HG03103 (cell line): ENCODE measurements around the gene TRAK1.
"Not testable (repeated sequence)": the region's sequence is repeated elsewhere in the genome, so short reads cannot be mapped to it uniquely, and the experiment has no call there.

Experiments
- ATAC-seq: cut with Tn5 transposase; IDR thresholded peaks from one replicate; pipeline ENCODE4 v1.9.1; 2021; ENCODE audit warnings: low read depth; ENCODE audit not compliant: unreplicated experiment

The TRAK1 gene

DNA sequence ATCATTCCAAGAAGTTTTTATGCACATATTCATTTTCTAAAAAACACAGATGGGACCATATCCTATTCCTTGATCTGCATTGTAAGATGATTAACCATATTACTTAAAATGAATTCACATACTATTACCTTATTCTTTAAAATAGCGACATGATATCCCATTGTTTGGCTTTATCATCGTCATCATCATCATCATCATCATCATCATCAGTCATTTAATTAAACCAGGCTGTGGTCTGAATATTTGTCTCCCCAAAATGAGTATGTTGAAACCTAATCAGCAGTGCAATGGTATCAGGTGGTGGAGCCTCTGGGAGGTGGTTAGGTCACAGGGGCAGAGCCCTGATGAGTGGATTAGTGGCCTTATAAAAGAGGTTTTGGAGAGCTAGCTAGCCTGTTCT, 4.4 kb downstream of the TRAK1 start:
- no peak for ATAC-seq

DNA sequence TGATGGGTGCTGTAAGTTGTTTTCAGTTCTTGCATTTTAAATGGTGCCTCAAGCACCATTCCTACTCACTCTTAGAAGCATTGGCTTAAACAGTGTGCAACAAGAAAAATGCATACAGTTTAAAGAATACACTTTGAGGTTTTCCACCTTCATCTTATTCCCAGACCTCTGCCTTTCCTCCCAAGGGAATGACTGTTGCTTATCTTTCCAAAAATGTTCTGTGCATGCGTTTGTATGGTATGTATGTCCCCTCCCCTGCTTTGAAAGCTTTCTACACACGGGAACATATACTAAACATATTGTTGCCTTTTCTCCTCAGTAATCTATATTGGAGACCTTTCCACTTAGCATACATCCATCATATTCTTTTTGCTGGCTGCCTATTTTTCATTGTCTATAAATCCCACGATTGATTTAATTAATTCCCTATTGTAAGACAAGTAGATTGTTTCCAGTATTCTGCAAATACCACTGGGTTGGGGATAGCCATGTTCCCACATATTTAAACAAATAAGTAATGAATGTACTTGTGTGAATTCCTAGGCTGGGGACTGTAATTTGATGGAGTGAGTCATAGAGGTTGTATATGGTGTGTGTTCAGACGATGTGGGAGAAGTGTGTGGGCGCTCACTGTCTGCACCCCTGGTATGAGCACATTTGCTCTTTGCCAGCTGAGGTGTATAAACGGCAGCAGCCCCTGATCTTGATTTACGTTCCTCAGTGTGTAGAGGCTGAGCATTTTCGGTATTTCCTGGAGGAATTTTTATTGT, 5.8 kb downstream of the TRAK1 start:
- no peak for ATAC-seq

DNA sequence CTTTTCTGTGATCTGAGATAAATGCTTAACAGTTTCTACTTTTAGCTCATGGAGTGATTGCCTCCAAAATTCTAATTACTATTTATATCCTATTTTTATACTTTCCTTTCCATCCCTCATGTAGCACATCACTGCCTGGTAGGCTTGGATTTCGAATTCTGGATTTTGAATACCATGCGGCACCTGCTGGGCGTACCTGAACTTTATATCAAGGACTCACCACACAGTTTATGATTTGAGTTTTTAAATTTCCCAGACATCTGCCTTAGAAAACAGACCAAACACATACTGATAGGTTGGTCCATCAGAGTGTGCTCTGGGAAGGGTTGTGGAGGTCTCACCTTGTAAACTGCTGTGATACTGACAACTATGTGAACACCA, 6.4 kb downstream of the TRAK1 start:
- ATAC-seq: no peak

DNA sequence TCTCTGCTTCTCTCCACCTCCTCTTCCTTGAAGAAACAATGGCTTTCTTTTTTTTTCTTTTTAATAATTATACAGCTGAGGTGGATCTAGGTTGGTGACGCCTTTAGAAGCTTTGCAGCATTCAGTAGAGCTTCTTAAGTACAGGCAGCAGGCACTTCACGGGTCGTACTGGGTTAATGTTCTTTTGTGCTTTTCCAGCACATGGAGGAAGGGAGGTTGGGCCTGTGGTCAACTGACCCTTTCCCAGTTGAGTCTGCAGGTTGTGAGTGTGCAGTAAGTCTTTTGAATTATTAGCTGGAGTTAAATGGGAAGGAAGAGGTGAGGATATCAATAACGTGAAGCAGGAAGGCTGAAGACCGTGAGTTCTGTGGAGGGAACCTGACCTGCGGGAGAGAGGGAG, 7.0 kb downstream of the TRAK1 start:
- no peak for ATAC-seq

DNA sequence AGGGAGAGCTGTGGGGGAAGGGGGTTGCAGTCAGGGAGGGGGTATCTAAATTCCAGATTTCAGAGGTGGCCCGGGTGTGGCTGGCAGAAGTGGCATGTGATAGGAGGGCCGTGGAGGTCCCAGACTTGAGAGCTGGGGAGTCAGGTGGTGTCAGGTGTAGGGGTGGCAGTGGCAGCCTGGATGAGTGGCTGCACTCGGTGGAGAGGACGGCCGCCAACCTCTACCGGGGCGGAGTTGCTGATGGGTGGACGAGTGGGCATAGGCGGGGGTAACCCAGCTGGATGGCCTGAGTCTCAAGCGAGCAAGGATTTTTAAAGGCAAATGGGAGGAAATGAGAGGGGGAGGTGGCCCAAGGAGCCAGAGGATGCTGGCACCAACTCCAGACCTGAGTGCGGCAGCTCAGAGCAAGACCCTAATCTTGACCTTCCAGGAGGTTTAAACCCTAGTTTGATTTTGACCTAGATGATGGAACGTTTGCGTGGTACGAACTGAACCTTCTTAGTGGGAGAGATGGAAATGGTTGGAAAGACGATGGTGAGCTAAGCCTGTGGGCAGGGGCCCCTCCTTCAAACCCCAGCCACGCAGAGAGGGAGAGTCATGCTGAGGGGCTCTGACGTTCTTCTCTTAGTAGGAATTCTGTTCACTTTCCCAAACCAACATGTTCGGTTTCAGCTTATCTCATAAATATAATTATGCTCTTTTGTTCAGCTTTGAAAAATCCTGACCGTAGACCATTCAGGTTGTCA, 8.0 kb downstream of the TRAK1 start:
- ATAC-seq: no peak

DNA sequence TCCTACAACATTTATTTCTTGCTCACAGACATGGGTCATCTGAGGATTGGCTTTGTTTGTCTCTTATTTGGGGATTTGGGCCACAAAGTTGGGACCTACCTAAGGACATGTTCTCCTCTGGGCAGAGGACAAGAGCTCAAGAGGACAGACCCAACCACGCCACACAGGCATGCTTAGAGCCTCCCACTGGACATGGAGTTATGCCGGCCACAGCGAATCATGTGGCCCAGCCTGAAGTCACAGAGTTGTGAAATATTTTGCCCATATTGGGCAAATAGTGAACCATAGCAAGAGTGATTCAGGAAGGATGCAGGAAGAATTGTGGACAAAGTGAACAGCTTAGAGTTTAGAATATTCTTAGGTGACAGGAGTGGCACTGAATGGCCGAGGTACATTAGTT, 9.9 kb downstream of the TRAK1 start:
- no peak for ATAC-seq

DNA sequence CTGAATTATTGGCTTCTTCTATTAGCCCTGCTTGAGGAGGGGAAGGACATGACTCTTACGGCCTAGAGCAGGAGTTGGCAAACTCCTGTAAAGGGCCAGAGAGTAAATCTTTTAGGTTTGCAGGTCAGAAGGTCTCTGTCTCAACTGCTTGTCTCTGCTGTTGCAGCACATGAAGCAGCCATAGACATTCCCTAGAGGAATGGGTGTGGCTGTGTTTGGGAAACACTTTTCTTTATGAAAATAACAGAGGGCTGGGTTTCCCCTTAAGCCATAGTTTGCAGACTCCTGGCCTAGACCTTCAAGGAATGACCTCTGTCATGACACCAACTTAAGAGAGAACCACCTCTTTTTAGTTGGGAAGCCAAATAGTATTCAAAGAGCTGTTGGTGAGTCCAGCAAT, 10.3 kb downstream of the TRAK1 start:
- no peak for ATAC-seq

DNA sequence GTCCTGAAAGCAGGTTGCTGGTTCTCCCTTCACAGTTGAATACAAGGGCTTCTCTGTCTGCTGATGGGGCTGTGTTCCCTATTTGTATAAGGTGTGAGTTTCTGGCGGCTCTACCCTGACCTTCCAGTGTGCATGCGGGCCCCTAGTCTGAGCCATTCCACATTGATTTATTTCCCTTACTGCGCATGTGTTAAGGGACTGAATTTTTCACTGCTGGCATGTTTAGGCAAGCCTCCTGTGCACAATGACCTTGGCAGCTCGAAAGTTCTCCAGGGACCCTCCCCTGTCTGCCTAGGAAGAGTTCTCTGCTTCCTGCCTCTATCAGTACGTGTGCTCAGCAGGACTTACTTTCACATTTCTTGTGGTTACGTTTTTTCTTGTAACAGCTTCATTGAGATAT, 11.4 kb downstream of the TRAK1 start:
- ATAC-seq: no peak

DNA sequence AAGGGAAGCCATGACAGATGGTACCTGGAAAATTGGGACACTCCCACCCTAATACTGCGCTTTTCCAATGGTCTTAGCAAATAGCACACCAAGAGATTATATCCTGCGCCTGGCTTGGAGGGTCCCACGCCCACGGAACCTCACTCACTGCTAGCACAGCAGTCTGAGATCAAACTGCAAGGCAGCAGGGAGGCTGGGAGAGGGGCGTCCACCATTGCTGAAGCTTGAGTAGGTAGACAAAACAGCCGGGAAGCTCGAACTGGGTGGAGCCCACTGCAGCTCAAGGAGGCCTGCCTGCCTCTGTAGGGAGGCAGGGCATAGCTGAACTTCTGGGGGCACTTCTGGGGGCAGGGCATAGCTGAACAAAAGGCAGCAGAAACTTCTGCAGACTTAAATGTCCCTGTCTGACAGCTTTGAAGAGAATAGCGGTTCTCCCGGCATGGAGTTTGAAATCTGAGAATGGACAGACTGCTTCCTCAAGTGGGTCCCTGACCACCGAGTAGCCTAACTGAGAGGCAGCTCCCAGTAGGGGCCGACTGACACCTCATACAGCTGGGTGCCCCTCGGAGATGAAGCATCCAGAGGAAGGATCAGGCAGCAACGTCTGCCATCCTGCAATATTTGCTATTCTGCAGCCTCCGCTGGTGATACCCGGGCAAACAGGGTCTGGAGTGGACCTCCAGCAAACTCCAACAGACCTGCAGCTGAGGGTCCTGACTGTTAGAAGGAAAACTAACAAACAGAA, 12.9 kb downstream of the TRAK1 start:
- ATAC-seq: not testable (repeated sequence)

DNA sequence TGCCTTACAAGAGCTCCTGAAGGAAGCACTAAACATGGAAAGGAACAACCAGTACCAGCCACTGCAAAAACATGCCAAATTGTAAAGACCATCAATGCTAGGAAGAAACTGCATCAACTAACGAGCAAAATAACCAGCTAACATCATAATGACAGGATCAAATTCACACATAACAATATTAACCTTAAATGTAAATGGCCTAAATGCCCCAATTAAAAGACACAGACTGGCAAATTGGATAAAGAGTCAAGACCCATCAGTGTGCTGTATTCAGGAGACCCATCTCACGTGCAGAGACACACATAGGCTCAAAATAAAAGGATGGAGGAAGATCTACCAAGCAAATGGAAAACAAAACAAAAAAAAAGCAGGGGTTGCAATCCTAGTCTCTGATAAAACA, 14.8 kb downstream of the TRAK1 start:
- not testable (repeated sequence) for ATAC-seq

DNA sequence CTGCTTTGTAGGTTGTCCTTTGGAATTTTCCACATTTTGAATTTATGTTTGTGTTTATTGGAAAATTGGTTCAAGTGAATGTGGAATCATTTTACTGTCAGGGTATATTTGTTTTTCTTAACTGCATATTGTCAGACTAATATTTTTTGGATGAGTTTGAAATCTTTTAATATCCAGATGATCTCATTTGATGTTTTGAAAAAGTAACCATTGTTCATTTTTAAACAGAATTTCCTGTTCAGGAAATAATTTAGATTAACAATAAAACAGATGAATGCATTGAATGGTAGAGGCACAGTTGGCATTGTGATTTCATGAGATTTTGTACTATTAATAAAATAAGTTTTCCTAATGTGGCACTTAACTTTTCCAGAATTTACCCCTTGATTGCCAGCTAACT, 15.5 kb downstream of the TRAK1 start:
- ATAC-seq: no peak

DNA sequence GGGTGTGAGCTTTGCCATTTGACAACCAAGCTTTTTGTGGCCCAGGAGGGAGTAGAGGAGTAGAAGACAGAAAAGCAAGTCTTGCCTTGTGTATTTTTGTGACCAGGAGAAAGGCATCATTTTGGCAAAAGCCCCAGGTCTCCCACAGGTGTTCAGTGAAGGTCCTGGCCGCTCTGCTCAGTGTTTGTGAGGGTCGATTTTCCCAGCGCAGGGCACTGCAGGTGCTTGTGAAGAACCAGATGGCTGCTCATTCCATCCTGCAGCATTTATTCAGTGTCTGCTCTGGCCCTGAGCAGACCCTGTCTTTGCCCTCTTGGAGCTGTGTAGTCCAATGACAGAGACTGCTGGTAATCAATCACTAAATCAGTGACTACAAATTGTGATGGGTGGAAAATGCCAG, 19.5 kb downstream of the TRAK1 start:
- ATAC-seq: no peak

DNA sequence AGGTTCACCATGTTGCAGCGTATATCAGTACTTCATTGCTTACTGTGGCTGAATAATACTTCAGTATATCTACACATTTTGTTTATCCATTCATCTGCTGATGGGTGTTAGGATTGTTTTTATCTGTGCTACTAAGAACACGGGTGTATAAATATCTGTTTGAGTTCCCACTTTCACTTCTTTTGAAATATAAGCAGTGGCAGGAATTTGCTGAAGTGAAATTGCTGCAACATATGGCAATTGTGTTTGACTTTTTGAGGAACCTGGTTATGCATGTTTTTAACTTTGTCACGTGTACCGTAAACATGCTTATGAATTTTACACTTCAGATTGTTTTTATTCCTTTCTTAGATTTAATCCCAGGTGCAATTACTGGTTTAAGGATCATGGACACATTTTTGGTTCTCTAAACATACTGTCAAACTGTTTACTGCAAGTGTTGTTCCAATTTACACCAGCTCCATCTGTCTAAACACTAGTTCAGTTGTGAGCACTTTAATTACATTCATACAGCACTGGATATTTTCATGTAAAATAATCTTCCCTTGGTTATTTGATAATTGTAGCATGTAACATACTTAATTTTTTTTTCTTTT, 23.1 kb downstream of the TRAK1 start:
- ATAC-seq: no peak

DNA sequence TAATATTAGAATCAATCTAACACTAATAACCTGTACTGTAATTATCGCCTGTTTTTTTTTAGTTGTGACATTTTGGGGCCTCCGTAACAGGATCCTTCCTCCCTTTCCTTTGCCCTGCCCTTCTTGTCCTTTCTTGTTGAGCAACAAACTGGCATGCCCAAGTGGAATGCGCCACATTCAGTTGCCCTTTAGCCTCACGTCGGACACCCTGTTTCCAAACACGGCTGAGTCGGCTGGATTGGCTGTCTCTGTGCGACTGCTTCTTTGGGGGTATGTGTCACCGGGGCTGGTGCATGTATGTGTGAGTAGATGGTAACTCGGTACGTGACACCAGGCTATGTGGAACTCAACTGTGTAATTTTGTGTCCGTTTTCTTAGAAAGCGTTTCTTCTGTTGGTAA, 24.1 kb downstream of the TRAK1 start:
- ATAC-seq: no peak

DNA sequence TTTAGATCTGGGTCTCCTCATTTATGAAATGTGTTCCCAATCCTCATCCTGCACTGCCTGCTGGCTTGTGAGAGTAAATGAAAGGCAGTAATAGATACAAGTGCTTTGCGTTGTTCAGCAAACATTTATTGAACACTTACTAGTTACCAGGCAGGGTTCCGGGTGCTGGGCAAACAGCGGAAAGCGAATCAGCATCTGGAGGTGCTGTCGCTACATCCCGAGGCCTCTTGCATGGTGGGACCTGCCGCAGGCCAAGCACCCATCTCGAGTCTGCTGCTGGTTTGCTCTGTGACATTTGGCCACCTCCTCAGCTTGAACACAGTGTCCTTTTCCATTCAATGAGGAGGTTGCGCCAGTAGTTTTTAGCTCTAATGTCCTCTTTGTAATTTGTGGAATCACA, 24.8 kb downstream of the TRAK1 start:
- ATAC-seq: no peak

DNA sequence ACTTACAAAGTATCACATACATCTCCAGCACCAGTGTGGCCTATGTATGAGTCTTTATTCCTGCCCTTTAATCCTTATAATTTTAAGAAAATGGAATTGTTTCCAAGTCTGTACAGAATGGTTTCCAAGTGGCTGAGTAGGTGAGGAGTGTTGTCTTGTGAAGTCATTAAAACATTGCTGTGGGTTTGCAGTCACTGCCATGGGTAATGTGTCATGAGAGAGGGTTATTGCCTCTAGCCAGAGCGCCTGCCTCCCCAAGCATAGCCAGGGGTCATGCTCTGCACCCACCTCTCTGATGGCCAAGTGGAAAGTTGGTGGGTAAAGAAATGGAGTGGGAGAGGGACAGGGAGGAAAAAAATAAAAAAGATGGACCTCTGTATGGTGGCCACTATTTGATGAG, 25.3 kb downstream of the TRAK1 start:
- ATAC-seq: no peak

DNA sequence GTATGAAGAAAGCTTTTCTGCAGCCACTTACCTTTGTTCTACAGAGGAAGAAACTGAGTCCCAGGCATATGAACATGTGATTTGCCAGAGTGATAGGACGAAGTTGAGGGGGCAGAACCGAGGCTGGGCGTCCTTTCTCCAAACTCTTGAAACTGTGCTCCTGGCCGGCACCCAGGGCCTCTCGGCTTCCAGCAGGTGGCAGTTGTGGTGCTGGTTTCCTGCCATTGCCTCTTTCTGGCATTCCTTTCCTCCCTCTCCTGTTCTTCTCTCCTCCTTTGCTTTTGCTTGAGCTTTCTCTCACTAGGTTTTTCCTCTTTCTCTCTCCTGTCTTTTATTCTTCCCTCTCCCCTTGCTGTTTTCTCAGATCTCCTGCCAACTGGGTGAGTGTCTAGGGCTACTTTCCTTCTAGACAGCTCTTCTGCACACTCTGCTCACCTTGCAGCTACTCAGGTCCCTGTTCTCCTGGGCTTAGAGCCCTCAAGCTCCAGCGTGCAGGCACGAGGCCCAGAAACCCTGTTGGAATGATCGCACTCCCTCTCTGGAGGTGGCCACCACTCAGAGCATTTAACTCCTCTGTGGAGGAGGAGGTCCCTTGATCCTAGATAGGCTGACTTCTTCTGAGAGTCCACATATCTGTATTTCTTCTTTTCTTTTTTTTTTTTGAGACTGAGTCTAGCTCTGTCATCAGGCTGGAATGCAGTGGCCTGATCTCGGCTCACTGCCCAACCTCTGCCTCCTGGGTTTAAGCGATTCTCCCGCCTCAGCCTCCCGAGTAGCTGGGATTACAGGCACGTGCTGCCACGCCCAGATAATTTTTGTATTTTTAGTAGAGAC, 26.2 kb downstream of the TRAK1 start:
- no peak for ATAC-seq

DNA sequence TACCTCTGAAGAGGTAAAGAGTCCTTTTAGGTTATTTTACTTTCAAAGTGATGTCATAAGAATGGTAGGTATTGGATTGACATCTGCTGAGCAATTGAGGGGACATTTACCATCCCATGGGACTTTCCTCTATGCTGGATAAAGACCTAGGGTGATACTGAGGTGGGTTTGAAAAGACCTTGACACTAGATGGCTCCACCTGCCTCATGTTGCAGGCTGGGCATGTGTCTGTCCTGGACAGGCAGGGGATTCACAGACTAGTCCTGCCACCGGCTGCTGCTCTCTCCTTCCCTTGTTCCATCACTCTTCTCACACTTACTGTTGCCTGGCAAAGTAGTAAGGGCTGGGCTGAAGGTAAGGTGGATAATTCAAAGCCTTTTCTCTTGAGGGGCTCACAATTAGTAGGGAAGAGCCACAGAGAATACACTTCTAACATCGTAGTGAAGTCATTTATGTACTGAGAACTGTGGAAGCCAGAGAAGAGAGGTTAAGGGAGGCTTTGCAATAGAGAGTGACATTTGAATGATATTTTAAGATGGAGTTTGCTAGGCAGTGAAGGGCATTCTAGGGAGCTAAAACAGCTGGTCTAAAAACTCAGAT, 27.7 kb downstream of the TRAK1 start:
- peak; percentile 54 for ATAC-seq

DNA sequence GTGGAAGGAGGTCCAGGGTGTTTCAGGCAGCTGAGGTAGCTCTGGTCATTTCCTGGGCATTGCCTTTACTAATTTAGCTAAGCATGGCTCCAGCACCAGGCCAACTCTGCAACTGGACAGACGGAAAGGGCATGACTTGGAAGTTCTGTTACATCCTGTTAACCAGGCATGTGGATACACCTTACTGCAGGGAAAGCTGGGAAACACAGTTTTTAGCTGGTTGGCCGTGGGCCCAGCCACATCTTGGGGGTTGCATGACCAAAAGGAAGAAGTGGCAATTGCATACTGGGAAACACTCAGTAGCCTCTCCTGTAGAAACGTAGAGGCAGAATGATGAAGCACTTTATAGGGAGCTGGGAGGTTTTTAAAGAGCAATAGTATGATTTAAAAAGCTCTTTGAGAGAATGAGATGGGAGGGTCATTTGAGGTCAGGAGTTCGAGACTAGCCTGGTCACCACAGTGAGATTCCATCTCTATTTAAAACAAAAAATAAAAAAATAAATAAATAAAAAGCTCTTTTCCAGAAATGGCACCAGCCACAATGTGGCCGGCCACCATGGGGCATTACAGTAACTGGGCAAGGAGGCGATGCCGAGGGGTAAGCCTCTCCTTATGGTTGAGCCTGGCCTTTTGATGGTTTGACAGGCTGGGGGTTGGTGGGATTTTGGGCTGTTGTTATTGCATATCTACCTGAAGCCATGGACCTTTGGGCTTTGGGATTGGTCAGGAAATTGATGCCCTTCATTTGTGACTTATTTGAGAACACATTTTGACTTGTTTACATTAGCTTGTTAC, 28.6 kb downstream of the TRAK1 start:
- no peak for ATAC-seq
